Coronary artery (tissue), 2 donors: ENCODE results near the gene EVA1C.
A peak's percentile ranks its signal among the peaks of the same experiment; 100 is the strongest.
"Not testable (repeated sequence)": the region's sequence is repeated elsewhere in the genome, so short reads cannot be mapped to it uniquely, and the experiment has no call there.

Source experiments
- DNase-seq: peaks from one replicate; pipeline ENCODE4 v3.0.0-alpha.2; 2017; ENCODE audit warnings: low spot score
- H3K27ac ChIP-seq, 2 donors: fragments of 200-600 bp; sonication (generic); one replicate each; pipeline ENCODE4 v1.5.1; 2016 to 2019
- H3K4me3 ChIP-seq: fragments of 200-600 bp; sonication (generic); 2 replicates; pipeline ENCODE4 v1.5.1; 2016; ENCODE audit warnings: mild to moderate bottlenecking, moderate library complexity
- CTCF ChIP-seq: fragments of 200-600 bp; sonication (generic); IDR thresholded peaks from one replicate; pipeline ENCODE4 v1.5.1; 2019; ENCODE audit warnings: antibody characterized with exemption

EVA1C gene

GRCh38 chr21:32483293-32483595, 70.7 kb downstream of the EVA1C start:
- no peak for TF ChIP-seq CTCF
- H3K4me3 ChIP-seq: no peak overlapping the region
- no peak for DNase-seq
- H3K27ac ChIP-seq: no peak overlapping the region

- TF ChIP-seq CTCF: no peak
- Histone ChIP-seq H3K4me3 (no peak overlapping the region), H3K27ac (no peak overlapping the region)
- no peak for DNase-seq
These were observed 72.3 kb downstream of the EVA1C start for GRCh38 chr21:32484706-32485380.

GRCh38 chr21:32492376-32492775, 79.9 kb downstream of the EVA1C start:
- no peak for TF ChIP-seq CTCF
- DNase-seq: no peak
- no peak overlapping the region for H3K27ac ChIP-seq
- no peak overlapping the region for H3K4me3 ChIP-seq

- no peak overlapping the region for H3K4me3 ChIP-seq
- DNase-seq: no peak
- peak overlapping the region; percentile 41 to 69 for H3K27ac ChIP-seq
- no peak for TF ChIP-seq CTCF
These were observed 82.6 kb downstream of the EVA1C start for GRCh38 chr21:32494934-32495709.

- TF ChIP-seq CTCF: no peak
- no peak for DNase-seq
- H3K27ac ChIP-seq: peak overlapping the region; percentile 15 to 41
- H3K4me3 ChIP-seq: no peak overlapping the region
These were observed 84.1 kb downstream of the EVA1C start for GRCh38 chr21:32496568-32496967.

GRCh38 chr21:32499249-32500055, 86.9 kb downstream of the EVA1C start:
- no peak for DNase-seq
- H3K27ac ChIP-seq: peak overlapping the region; percentile 34 to 66
- peak overlapping the region; percentile 1 for H3K4me3 ChIP-seq
- no peak for TF ChIP-seq CTCF

- not testable (repeated sequence) for DNase-seq, H3K27ac ChIP-seq, H3K4me3 ChIP-seq
These were observed 91.1 kb downstream of the EVA1C start for GRCh38 chr21:32503641-32504040.

- not testable (repeated sequence) for DNase-seq, H3K27ac ChIP-seq, H3K4me3 ChIP-seq
These were observed 93.3 kb downstream of the EVA1C start for GRCh38 chr21:32505767-32506166.

- not testable (repeated sequence) for H3K27ac ChIP-seq, H3K4me3 ChIP-seq, DNase-seq
These were observed 94.0 kb downstream of the EVA1C start for GRCh38 chr21:32506411-32506965.
